OCI-LY1 (cell line): ENCODE data around the gene SLC12A7.

ENCODE experiments used
- EZH2 ChIP-seq: fragments of 200-600 bp; sonication (generic), shearing (Covaris generic); IDR thresholded peaks from 2 replicates; pipeline ENCODE4 v1.8.0; 2017; ENCODE audit warnings: borderline replicate concordance, mixed run types, mild to moderate bottlenecking, antibody characterized with exemption, low read length, moderate library complexity, mixed read lengths
- TF ChIP-seq, protein P1 (sequence below): fragments of 200-600 bp; sonication (generic), shearing (Covaris generic); IDR thresholded peaks from 2 replicates; pipeline ENCODE4 v1.5.1; 2017; ENCODE audit warnings: mild to moderate bottlenecking, antibody characterized with exemption, low read length, moderate library complexity, mixed read lengths

DNA sequence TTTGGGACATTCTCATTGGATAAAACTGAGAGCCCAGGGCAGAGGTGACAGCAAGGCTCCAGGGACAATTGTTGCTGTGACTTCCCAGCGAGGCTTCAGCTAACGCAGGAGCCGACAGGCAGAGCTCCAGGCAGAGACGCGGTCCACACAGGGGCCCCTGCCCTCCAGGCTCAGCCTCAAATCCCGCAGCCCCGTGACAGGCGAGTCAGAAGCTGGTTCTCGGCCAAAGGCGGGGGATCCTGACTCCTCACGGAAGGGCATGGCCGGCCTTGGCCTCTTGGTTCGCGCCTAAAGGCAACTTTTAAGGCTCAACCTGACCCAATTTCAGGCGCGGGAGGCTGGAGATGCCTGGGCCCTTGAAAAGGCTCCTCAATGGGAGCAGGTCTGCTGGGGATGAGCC is 21.3 kb downstream of the SLC12A7 start:
- TF ChIP-seq, protein P1, sequence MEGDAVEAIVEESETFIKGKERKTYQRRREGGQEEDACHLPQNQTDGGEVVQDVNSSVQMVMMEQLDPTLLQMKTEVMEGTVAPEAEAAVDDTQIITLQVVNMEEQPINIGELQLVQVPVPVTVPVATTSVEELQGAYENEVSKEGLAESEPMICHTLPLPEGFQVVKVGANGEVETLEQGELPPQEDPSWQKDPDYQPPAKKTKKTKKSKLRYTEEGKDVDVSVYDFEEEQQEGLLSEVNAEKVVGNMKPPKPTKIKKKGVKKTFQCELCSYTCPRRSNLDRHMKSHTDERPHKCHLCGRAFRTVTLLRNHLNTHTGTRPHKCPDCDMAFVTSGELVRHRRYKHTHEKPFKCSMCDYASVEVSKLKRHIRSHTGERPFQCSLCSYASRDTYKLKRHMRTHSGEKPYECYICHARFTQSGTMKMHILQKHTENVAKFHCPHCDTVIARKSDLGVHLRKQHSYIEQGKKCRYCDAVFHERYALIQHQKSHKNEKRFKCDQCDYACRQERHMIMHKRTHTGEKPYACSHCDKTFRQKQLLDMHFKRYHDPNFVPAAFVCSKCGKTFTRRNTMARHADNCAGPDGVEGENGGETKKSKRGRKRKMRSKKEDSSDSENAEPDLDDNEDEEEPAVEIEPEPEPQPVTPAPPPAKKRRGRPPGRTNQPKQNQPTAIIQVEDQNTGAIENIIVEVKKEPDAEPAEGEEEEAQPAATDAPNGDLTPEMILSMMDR: no peak
- TF ChIP-seq EZH2: no peak
